Suprapubic skin (tissue), 3 donors: Measurements from ENCODE around the gene SAP25.

Experiments used
- CTCF ChIP-seq, 2 donors: fragments of 200-600 bp in 1 of 2; fragments of 450-650 bp in 1 of 2; sonication (generic) in 1 of 2; IDR thresholded peaks; one replicate each; pipeline ENCODE4 v1.5.1; 2016 to 2019; ENCODE audit warnings: antibody characterized with exemption in 2 of 2, mild to moderate bottlenecking in 1 of 2, moderate library complexity in 1 of 2
- EP300 ChIP-seq: sonication (generic); formaldehyde crosslinking; IDR thresholded peaks from one replicate; pipeline ENCODE4 v1.6.1; 2017; ENCODE audit warnings: antibody characterized with exemption
- POLR2A ChIP-seq, 2 donors: fragments of 450-650 bp; IDR thresholded peaks; one replicate each; pipeline ENCODE4 v1.6.1; 2017; ENCODE audit warnings: antibody characterized with exemption in 2 of 2, mild to moderate bottlenecking in 2 of 2, moderate library complexity in 2 of 2

- TF ChIP-seq CTCF (IDR thresholded peaks at IDR 0.05) (no peak), EP300 (no peak), POLR2A (IDR thresholded peaks at IDR 0.05) (no peak)
These were observed 1.3 kb downstream of the SAP25 start for GRCh38 chr7:100572281-100572948.
